IMR-90 (cell line): ENCODE results near the gene TCEA2. TPM values are rescaled to one million over a fixed set of nuclear protein-coding genes. Genes with fewer than 3 reads are reported as not detected.
A peak's percentile ranks its signal among the peaks of the same experiment; 100 is the strongest.

Experiments used
- ATAC-seq: fragments of 200-7000 bp; cut with Tn5 transposase; 2 replicates; pipeline ENCODE4 v1.9.1; 2020; ENCODE audit warnings: low read depth, mild to moderate bottlenecking, moderate library complexity
- BruUV-seq: library from RNA; stranded (reverse); fragments of 400-500 nt; replicated peaks from 2 replicates; lab custom pipeline; 2021; lab: Mats Ljungman, UMichigan
- CTCF ChIA-PET: fragments of 300-600 bp; formaldehyde crosslinking; extraction: SDS; loops from one replicate; lab custom pipeline; 2021; ENCODE audit warnings: antibody characterized with exemption; lab: Yijun Ruan, JAX
- POLR2A ChIA-PET: fragments of 300-600 bp; sonication (Branson Sonifier 250); formaldehyde crosslinking; loops from one replicate; lab custom pipeline; 2022; ENCODE audit warnings: antibody characterized with exemption; ENCODE audit not compliant: unreplicated experiment; lab: Charles Lee
- DNase-seq: peaks from one replicate; pipeline ENCODE4 v3.0.0; 2013
- H2AFZ ChIP-seq: replicated peaks from 2 replicates; pipeline ENCODE3; 2013; ENCODE audit warnings: low read length, mild to moderate bottlenecking; ENCODE audit not compliant: poor library complexity
- H2AK5ac ChIP-seq: 2 replicates; pipeline ENCODE4 v1.6.1; 2013; ENCODE audit warnings: low read depth, low read length, inconsistent platforms
- H2AK9ac ChIP-seq: replicated peaks from 2 replicates; pipeline ENCODE3; 2013; ENCODE audit warnings: mild to moderate bottlenecking, low read depth, low read length, moderate library complexity; ENCODE audit not compliant: poor library complexity
- H2BK120ac ChIP-seq: 2 replicates; pipeline ENCODE4 v1.6.1; 2013; ENCODE audit warnings: low read depth, low read length, inconsistent platforms
- H2BK15ac ChIP-seq: 3 replicates; pipeline ENCODE4 v1.6.1; 2013; ENCODE audit warnings: low read depth, low read length, inconsistent platforms
- H2BK20ac ChIP-seq: 2 replicates; pipeline ENCODE4 v1.6.1; 2013; ENCODE audit warnings: low read depth, mild to moderate bottlenecking, inconsistent platforms, low read length, moderate library complexity
- H2BK5ac ChIP-seq: 2 replicates; pipeline ENCODE4 v1.6.1; 2013; ENCODE audit warnings: mild to moderate bottlenecking, low read depth, low read length, inconsistent platforms; ENCODE audit not compliant: poor library complexity, severe bottlenecking
- H3K14ac ChIP-seq: replicated peaks from 2 replicates; pipeline ENCODE4 v1.6.1; 2013; ENCODE audit warnings: low read depth, low read length, inconsistent platforms
- H3K18ac ChIP-seq: 2 replicates; pipeline ENCODE4 v1.6.1; 2013; ENCODE audit warnings: low read depth, low read length, control low read depth
- H3K23ac ChIP-seq: 2 replicates; pipeline ENCODE4 v1.6.1; 2013; ENCODE audit warnings: low read depth, low read length, inconsistent platforms
- H3K27ac ChIP-seq: 2 replicates; pipeline ENCODE4 v1.5.1; 2013; ENCODE audit warnings: mild to moderate bottlenecking, control low read depth, low read length; ENCODE audit not compliant: insufficient read depth
- H3K27me3 ChIP-seq: 2 replicates; pipeline ENCODE4 v1.6.1; 2013; ENCODE audit warnings: low read length; ENCODE audit not compliant: control insufficient read depth, insufficient read depth
- H3K36me3 ChIP-seq: 2 replicates; pipeline ENCODE4 v1.6.1; 2013; ENCODE audit warnings: low read length, mixed read lengths; ENCODE audit not compliant: control insufficient read depth, insufficient read depth
- H3K4ac ChIP-seq: 2 replicates; pipeline ENCODE4 v1.6.1; 2013; ENCODE audit warnings: low read depth, low read length, inconsistent platforms
- H3K4me1 ChIP-seq: 2 replicates; pipeline ENCODE4 v1.6.1; 2013; ENCODE audit warnings: low read length, mixed read lengths; ENCODE audit not compliant: control insufficient read depth, insufficient read depth
- H3K4me2 ChIP-seq: 2 replicates; pipeline ENCODE4 v1.6.1; 2013; ENCODE audit warnings: low read depth, mild to moderate bottlenecking, control low read depth, low read length, moderate library complexity
- H3K4me3 ChIP-seq: 2 replicates; pipeline ENCODE4 v1.5.1; 2013; ENCODE audit warnings: low read depth, mild to moderate bottlenecking, control low read depth, low read length, moderate library complexity; ENCODE audit not compliant: insufficient read depth
- H3K56ac ChIP-seq: 2 replicates; pipeline ENCODE4 v1.6.1; 2013; ENCODE audit warnings: low read length, inconsistent platforms; ENCODE audit not compliant: insufficient read depth; ENCODE audit errors: extremely low read depth
- H3K79me1 ChIP-seq, 2 experiments: 2 replicates each; pipeline ENCODE4 v1.6.1; 2013; ENCODE audit warnings: low read length in 2 of 2, inconsistent platforms in 1 of 2, low read depth in 1 of 2
- H3K9ac ChIP-seq: 2 replicates; pipeline ENCODE4 v1.6.1; 2013; ENCODE audit warnings: low read depth, low read length, control low read depth
- H3K9me1 ChIP-seq: 2 replicates; pipeline ENCODE4 v1.6.1; 2013; ENCODE audit warnings: low read length, inconsistent platforms; ENCODE audit not compliant: insufficient read depth
- H3K9me3 ChIP-seq: 2 replicates; pipeline ENCODE4 v1.6.1; 2013; ENCODE audit warnings: low read length; ENCODE audit not compliant: control insufficient read depth, insufficient read depth
- H4K20me1 ChIP-seq: 2 replicates; pipeline ENCODE4 v1.6.1; 2013; ENCODE audit warnings: low read length, inconsistent platforms; ENCODE audit not compliant: insufficient read depth
- H4K5ac ChIP-seq: 2 replicates; pipeline ENCODE4 v1.6.1; 2013; ENCODE audit warnings: mild to moderate bottlenecking, low read depth, low read length, control low read depth
- H4K8ac ChIP-seq, 2 experiments: 2 replicates each; pipeline ENCODE4 v1.6.1; 2013; ENCODE audit warnings: low read depth in 2 of 2, low read length in 2 of 2, control low read depth in 1 of 2, inconsistent platforms in 1 of 2
- H4K91ac ChIP-seq: 2 replicates; pipeline ENCODE4 v1.6.1; 2013; ENCODE audit warnings: low read depth, low read length, inconsistent platforms; ENCODE audit not compliant: insufficient read depth
- BHLHE40 ChIP-seq: fragments of 150-350 bp; IDR thresholded peaks from 2 replicates; pipeline ENCODE4 v1.6.1; 2016; ENCODE audit warnings: mild to moderate bottlenecking, low read depth, low read length
- CEBPB ChIP-seq: IDR thresholded peaks from 2 replicates; pipeline ENCODE4 v1.6.1; 2012; ENCODE audit warnings: low read depth, low read length, improper control_type of control experiment
- CHD1 ChIP-seq: IDR thresholded peaks from 2 replicates; pipeline ENCODE4 v1.6.1; 2012; ENCODE audit warnings: low read depth, low read length, improper control_type of control experiment
- CTCF ChIP-seq: conservative IDR thresholded peaks from 2 replicates; pipeline ENCODE4 v1.5.1; 2012; ENCODE audit warnings: mild to moderate bottlenecking, low read depth, low read length, improper control_type of control experiment
- ELK1 ChIP-seq: fragments of 150-350 bp; IDR thresholded peaks from 2 replicates; pipeline ENCODE4 v1.6.1; 2016; ENCODE audit warnings: low read depth, mild to moderate bottlenecking, low read length, moderate library complexity, borderline replicate concordance
- FOS ChIP-seq: fragments of 150-350 bp; IDR thresholded peaks from 2 replicates; pipeline ENCODE4 v1.6.1; 2016; ENCODE audit warnings: low read depth, low read length
- MAFK ChIP-seq: IDR thresholded peaks from 2 replicates; pipeline ENCODE4 v1.6.1; 2012; ENCODE audit warnings: low read depth, low read length, improper control_type of control experiment
- MAZ ChIP-seq: IDR thresholded peaks from 2 replicates; pipeline ENCODE4 v1.6.1; 2012; ENCODE audit warnings: low read depth, mild to moderate bottlenecking, low read length, improper control_type of control experiment, moderate library complexity, borderline replicate concordance
- MXI1 ChIP-seq: IDR thresholded peaks from 2 replicates; pipeline ENCODE4 v1.6.1; 2012; ENCODE audit warnings: low read depth, mild to moderate bottlenecking, low read length, moderate library complexity, borderline replicate concordance
- NFE2L2 ChIP-seq: fragments of 150-350 bp; IDR thresholded peaks from 2 replicates; pipeline ENCODE4 v1.6.1; 2016; ENCODE audit warnings: low read depth, mild to moderate bottlenecking, low read length
- POLR2A ChIP-seq: IDR thresholded peaks from 2 replicates; pipeline ENCODE4 v1.6.1; 2012; ENCODE audit warnings: mild to moderate bottlenecking, low read depth, low read length
- RAD21 ChIP-seq: IDR thresholded peaks from 2 replicates; pipeline ENCODE4 v1.6.1; 2012; ENCODE audit warnings: low read length, improper control_type of control experiment
- RCOR1 ChIP-seq: IDR thresholded peaks from 2 replicates; pipeline ENCODE4 v1.6.1; 2012; ENCODE audit warnings: mild to moderate bottlenecking, low read length, improper control_type of control experiment; ENCODE audit not compliant: insufficient replicate concordance
- RFX5 ChIP-seq: IDR thresholded peaks from 2 replicates; pipeline ENCODE4 v1.8.0; 2012; ENCODE audit warnings: low read depth, mild to moderate bottlenecking, low read length, moderate library complexity
- SMC3 ChIP-seq: fragments of 150-350 bp; IDR thresholded peaks from 2 replicates; pipeline ENCODE4 v1.6.1; 2016; ENCODE audit warnings: low read depth, mild to moderate bottlenecking, antibody characterized with exemption, low read length, moderate library complexity
- USF2 ChIP-seq: fragments of 150-350 bp; IDR thresholded peaks from 2 replicates; pipeline ENCODE4 v1.6.1; 2017; ENCODE audit warnings: mild to moderate bottlenecking, antibody characterized with exemption, low read length, low read depth
- WGBS, 2 experiments: methylation state at CpG; one replicate each; pipeline versions ENCODE4 v1.1.5 to v1.1.7; 2013; ENCODE audit warnings: missing lambda C conversion rate in 2 of 2; ENCODE audit not compliant: insufficient read length in 1 of 2; ENCODE audit errors: extremely low coverage in 2 of 2; 5-methylcytosine and 5-hydroxymethylcytosine counted together
- dilution Hi-C: fragments of 300-500 bp; cut with HindIII; formaldehyde crosslinking; loops from one replicate; pipeline ENCODE4 v1.14.3; 2018; ENCODE audit warnings: low sequenced_read_pairs; ENCODE audit not compliant: unreplicated experiment
- in situ Hi-C: fragments of 300-500 bp; cut with MboI; formaldehyde crosslinking; loops from 3 replicates; pipeline ENCODE4 v1.14.3; 2019; ENCODE audit warnings: low sequenced_read_pairs, inconsistent platforms, mixed read lengths
- intact Hi-C: fragments of 100-400 bp; cut with micrococcal nuclease; formaldehyde crosslinking; loops from 2 replicates; pipeline ENCODE4 v1.10.0; 2022
- polyA plus RNA-seq, 3 experiments: library from polyadenylated mRNA; depleted of rRNA; stranded (reverse); fragments of >200 nt; gene quantifications; 2 replicates each; pipeline ENCODE4 v1.2.3, GENCODE V29; 2012; ENCODE audit warnings: low replicate concordance in 1 of 3
- total RNA-seq: library from RNA; depleted of rRNA; stranded (reverse); fragments of >200 nt; gene quantifications from 2 replicates; pipeline ENCODE4 v1.2.3, GENCODE V29; 2012

The TCEA2 gene
- total and polyA plus RNA-seq, 2 of the 4 experiments (the other 2 are of a cell fraction): 9.3 to 30.0 TPM

- Histone ChIP-seq H3K9me3 (peaks cover 8% of the 10 kb centered on the region; the same call in 1 of the 2 replicates), H3K4me3 (peak overlapping the region; percentile 63), H2BK120ac (no peak overlapping the region), H2BK20ac (no peak overlapping the region), H4K8ac (no peak overlapping the region), H4K91ac (no peak overlapping the region), H3K4me1 (peaks cover 13% of the 10 kb centered on the region), H2BK15ac (no peak overlapping the region), H3K56ac (no peak overlapping the region), H3K27me3 (peaks cover 50% of the 10 kb centered on the region), H3K4ac (no peak overlapping the region), H2AFZ (peak overlapping the region; percentile 95), H3K14ac (no peak overlapping the region), H3K18ac (no peak overlapping the region), H3K9ac (no peak overlapping the region), H3K27ac (no peak overlapping the region), H2AK9ac (no peak overlapping the region), H4K5ac (no peak overlapping the region), H2AK5ac (no peak overlapping the region), H3K9me1 (no peaks in the 10 kb centered on the region), H4K20me1 (peaks cover 15% of the 10 kb centered on the region), H2BK5ac (no peak overlapping the region), H3K36me3 (no peaks in the 10 kb centered on the region), H3K79me1 (peaks cover 3 to 7% of the 10 kb centered on the region in 2 experiments; a peak in 3 of 4 replicates), H3K4me2 (peak overlapping the region; percentile 81), H3K23ac (no peak overlapping the region)
- ATAC-seq: peak; percentile 53
- BruUV-seq: no TSS peak
- in situ Hi-C loops (no loop called here), intact Hi-C loops (loop anchor here (1.0 kb wide), 1 partner anchor 37 kb away; no protein-coding TSS in a partner anchor), dilution Hi-C loops (no loop called here)
- TF ChIP-seq MAFK: no peak
- TF ChIP-seq NFE2L2: no peak
- TF ChIP-seq RAD21: peak; percentile 59
- no peak for TF ChIP-seq ELK1
- no peak for TF ChIP-seq MAZ
- no peak for TF ChIP-seq RFX5
- no peak for TF ChIP-seq FOS
- TF ChIP-seq MXI1: no peak
- TF ChIP-seq CTCF: peak; percentile 64
- TF ChIP-seq SMC3: peak; percentile 32; the same call in 1 of the 2 replicates
- TF ChIP-seq USF2: no peak
- no peak for TF ChIP-seq BHLHE40
- no peak for TF ChIP-seq RCOR1
- TF ChIP-seq POLR2A: no peak
- TF ChIP-seq CEBPB: no peak
- TF ChIP-seq CHD1: no peak
- ChIA-PET POLR2A (no interaction called here), CTCF (interaction anchor here (0.6 to 1.3 kb wide), 5 partner anchors 26 to 178 kb away, joined by 3 to 6 read pairs (median 4); no protein-coding TSS in a partner anchor)
- WGBS, 2 experiments: 2% methylated on average over 7 of the region's 52 CpGs; no CpG with 5 or more reads in 1 of the 2 experiments
- peak; percentile 67 for DNase-seq
These were observed 20.4 kb downstream of the TCEA2 start for GRCh38 chr20:64083378-64083803.
